Esophagus muscularis mucosa (tissue), 4 donors: Measurements from ENCODE around the gene TMEM72. TPM values are rescaled to one million over a fixed set of nuclear protein-coding genes. Genes with fewer than 3 reads are reported as not detected.

Experiments
- DNase-seq: peaks from one replicate; pipeline ENCODE4 v3.0.0-alpha.2; 2017; ENCODE audit errors: extremely low spot score
- H3K27ac ChIP-seq, 4 donors: fragments of 200-600 bp; sonication (generic); replicated peaks in 1 of 4; 1 replicate in 3 of 4; 2 replicates in 1 of 4; pipeline ENCODE4 v1.5.1; 2016 to 2019; ENCODE audit warnings: mild to moderate bottlenecking in 1 of 4
- H3K27me3 ChIP-seq, 4 donors: fragments of 200-600 bp; sonication (generic); one replicate each; pipeline versions ENCODE4 v1.5.1 to v1.6.0; 2016 to 2019
- H3K36me3 ChIP-seq, 4 donors: fragments of 200-600 bp; sonication (generic); one replicate each; pipeline ENCODE4 v1.5.1; 2016 to 2019
- H3K4me1 ChIP-seq, 4 donors: fragments of 200-600 bp; sonication (generic); one replicate each; pipeline ENCODE4 v1.5.1; 2016 to 2019
- H3K4me3 ChIP-seq, 4 donors: fragments of 200-600 bp; sonication (generic); 1 replicate in 2 of 4; 2 replicates in 2 of 4; pipeline ENCODE4 v1.5.1; 2016 to 2019; ENCODE audit warnings: mild to moderate bottlenecking in 4 of 4, moderate library complexity in 1 of 4
- H3K9me3 ChIP-seq, 4 donors: fragments of 200-600 bp; sonication (generic); 1 replicate in 3 of 4; 2 replicates in 1 of 4; pipeline ENCODE4 v1.5.1; 2016 to 2019
- EP300 ChIP-seq: sonication (generic); formaldehyde crosslinking; IDR thresholded peaks from one replicate; pipeline ENCODE4 v1.6.1; 2017; ENCODE audit warnings: antibody characterized with exemption
- POLR2A ChIP-seq: fragments of 450-650 bp; IDR thresholded peaks from one replicate; pipeline ENCODE4 v1.6.1; 2017; ENCODE audit warnings: antibody characterized with exemption, moderate library complexity, mild to moderate bottlenecking, low read depth
- POLR2AphosphoS5 ChIP-seq, 2 donors: sonication (generic); formaldehyde crosslinking; IDR thresholded peaks; one replicate each; pipeline ENCODE4 v1.6.1; 2017; ENCODE audit warnings: antibody characterized with exemption in 2 of 2
- WGBS: methylation state at CpG from one replicate; pipeline ENCODE4 v1.1.5; 2018; 5-methylcytosine and 5-hydroxymethylcytosine counted together
- intact Hi-C: fragments of 100-400 bp; cut with DNase I; formaldehyde crosslinking; loops from one replicate; pipeline ENCODE4 v1.15.1; 2023
- total RNA-seq, 4 donors: library from RNA; depleted of rRNA; stranded (reverse); fragments of >200 nt; gene quantifications; one replicate each; pipeline versions ENCODE4 v1.1.0 to v1.2.1, GENCODE V29; 2016
- TF ChIP-seq, protein P1 (sequence below), 3 experiments: fragments of 200-600 bp in 2 of 3; fragments of 450-650 bp in 1 of 3; sonication (generic) in 2 of 3; IDR thresholded peaks; one replicate each; pipeline ENCODE4 v1.5.1; 2017 to 2019; ENCODE audit warnings: antibody characterized with exemption in 3 of 3, mild to moderate bottlenecking in 2 of 3, moderate library complexity in 1 of 3

The TMEM72 gene
- total RNA-seq, 4 donors from 2014 or later = not detected

DNA sequence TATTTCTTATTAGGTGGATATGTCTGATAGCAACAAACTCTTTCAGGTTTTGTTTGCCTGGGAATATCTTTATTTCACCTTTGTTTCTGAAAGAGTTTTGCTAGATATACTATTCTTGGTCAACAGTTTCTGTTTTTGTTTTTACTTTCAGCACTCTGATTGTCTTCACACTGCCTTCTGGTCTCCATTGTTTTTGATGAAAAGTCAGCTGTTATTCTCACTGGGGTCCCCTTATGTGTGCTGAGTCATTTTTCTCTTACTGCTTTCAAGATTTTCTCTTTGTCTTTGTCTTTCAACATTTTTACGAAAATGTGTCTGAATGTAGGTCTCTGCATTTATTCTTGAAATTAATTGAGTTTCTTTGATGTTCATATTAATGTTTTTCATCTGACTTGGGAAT lies 33.2 kb downstream of the TMEM72 start:
- no peak for DNase-seq
- 93% methylated on average over 1 of the region's 1 CpG for WGBS
- no peak for TF ChIP-seq POLR2A
- TF ChIP-seq, protein P1, sequence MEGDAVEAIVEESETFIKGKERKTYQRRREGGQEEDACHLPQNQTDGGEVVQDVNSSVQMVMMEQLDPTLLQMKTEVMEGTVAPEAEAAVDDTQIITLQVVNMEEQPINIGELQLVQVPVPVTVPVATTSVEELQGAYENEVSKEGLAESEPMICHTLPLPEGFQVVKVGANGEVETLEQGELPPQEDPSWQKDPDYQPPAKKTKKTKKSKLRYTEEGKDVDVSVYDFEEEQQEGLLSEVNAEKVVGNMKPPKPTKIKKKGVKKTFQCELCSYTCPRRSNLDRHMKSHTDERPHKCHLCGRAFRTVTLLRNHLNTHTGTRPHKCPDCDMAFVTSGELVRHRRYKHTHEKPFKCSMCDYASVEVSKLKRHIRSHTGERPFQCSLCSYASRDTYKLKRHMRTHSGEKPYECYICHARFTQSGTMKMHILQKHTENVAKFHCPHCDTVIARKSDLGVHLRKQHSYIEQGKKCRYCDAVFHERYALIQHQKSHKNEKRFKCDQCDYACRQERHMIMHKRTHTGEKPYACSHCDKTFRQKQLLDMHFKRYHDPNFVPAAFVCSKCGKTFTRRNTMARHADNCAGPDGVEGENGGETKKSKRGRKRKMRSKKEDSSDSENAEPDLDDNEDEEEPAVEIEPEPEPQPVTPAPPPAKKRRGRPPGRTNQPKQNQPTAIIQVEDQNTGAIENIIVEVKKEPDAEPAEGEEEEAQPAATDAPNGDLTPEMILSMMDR (IDR thresholded peaks at IDR 0.05) = no peak
- no peak for TF ChIP-seq EP300
- TF ChIP-seq POLR2AphosphoS5 (IDR thresholded peaks at IDR 0.05) = no peak

DNA sequence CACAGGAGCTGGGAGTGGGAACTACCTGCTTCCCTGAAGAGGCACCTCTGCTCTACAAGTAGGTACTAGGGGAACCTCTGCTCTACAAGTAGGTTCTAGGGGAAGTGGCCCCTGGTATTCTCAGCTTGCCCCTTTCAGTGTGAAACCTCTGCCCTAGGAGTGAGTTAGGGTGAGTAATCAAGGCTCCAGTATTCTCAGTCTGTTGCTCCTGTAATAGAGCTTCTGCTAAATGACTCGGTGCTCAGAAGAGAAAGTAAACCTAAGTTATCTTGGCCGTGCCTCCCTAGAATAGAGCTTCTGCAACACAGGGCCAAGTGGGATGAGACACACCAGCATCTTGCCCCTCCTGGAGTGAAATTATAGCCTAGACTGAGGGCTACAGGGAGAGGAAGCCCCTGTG lies 35.1 kb downstream of the TMEM72 start:
- H3K9me3 ChIP-seq = peaks cover 0 to 5% (median 3%) of the 10 kb centered on the region in 4 donors
- H3K27me3 ChIP-seq = no peaks in the 10 kb centered on the region
- H3K4me1 ChIP-seq = peaks cover 10 to 45% (median 13%) of the 10 kb centered on the region in 4 donors
- WGBS = 49% methylated on average over 2 of the region's 2 CpGs
- H3K4me3 ChIP-seq = no peak overlapping the region
- intact Hi-C loops = no loop called here
- TF ChIP-seq EP300 = no peak
- no peak for TF ChIP-seq POLR2A
- TF ChIP-seq POLR2AphosphoS5 (IDR thresholded peaks at IDR 0.05) = no peak
- TF ChIP-seq, protein P1 (IDR thresholded peaks at IDR 0.05) = no peak
- H3K36me3 ChIP-seq = no peaks in the 10 kb centered on the region
- DNase-seq = no peak
- no peak overlapping the region for H3K27ac ChIP-seq

More for the DNA sequence above, 33.2 kb downstream of the TMEM72 start:
- no peaks in the 10 kb centered on the region for H3K36me3 ChIP-seq
- H3K27ac ChIP-seq = no peak overlapping the region
- H3K4me3 ChIP-seq = no peak overlapping the region
- H3K27me3 ChIP-seq = no peaks in the 10 kb centered on the region
- H3K4me1 ChIP-seq = peaks cover 0 to 32% (median 2%) of the 10 kb centered on the region in 4 donors
- peaks cover 0 to 5% (median 3%) of the 10 kb centered on the region in 4 donors for H3K9me3 ChIP-seq
- intact Hi-C loops = no loop called here

DNA sequence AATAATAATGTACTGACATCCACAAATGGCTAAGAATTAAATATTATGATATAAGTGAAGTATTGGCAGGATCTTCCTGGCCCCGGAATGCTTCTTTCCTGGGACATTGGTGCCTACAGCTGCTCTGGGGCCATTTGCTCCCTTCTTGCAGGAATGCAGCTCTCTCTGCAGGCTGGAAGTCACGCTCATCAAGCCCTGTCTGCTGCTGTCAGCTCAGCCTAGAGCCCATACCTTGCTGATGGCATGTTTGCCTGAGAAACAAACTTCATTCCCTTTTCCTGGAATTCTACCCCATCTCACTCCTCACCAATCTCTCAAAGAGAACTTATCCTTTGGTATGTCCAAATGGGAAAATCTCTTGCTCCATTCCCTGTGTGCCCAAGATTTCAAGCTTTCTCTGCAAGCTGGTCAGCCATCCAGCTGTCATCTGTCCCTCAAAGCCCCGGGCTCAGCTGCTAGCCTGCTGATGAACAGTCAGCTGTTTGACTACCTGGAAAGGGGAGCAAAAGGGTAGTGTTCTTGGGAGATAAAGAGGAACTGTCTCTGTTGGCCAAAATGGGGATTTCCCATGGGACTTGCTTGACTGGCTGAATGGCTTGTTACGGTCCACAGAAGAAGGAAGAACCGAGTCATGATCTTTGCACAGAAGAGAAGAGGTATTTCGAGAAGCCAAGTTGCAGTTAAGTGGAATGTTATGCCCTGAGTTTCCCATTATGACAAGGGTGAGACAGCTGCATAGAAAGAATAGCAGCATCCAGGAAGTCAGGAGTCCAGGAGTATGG lies 36.4 kb downstream of the TMEM72 start:
- no peak for DNase-seq
- H3K36me3 ChIP-seq = no peaks in the 10 kb centered on the region
- TF ChIP-seq EP300 (no peak), POLR2AphosphoS5 (IDR thresholded peaks at IDR 0.05) (no peak)
- TF ChIP-seq, protein P1 (IDR thresholded peaks at IDR 0.05) = no peak
- H3K27me3 ChIP-seq = no peaks in the 10 kb centered on the region
- peaks cover 10 to 52% (median 14%) of the 10 kb centered on the region in 4 donors for H3K4me1 ChIP-seq
- intact Hi-C loops = no loop called here
- H3K9me3 ChIP-seq = peaks cover 0 to 5% (median 3%) of the 10 kb centered on the region in 4 donors
- H3K4me3 ChIP-seq = no peak overlapping the region
- H3K27ac ChIP-seq = no peak overlapping the region
- 73% methylated on average over 6 of the region's 6 CpGs for WGBS

DNA sequence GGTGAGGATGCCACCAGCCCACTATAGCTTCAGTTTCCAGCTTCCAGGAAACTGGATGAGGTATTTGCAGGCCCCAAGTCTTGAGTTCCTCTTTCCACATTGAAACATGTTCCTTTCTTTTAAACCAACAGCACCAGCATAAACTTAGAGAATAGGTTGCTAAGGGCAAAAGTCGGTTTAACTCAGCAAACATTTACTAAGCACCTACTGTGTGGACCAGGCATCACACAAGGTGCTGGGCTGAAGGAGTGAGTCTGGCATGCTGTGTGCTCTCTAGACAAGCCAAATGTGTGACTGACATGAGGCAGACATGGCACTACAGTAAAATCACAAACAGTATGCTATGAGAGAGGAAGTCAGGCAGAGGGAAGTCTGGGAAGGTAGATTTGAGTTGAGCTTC lies 37.5 kb downstream of the TMEM72 start:
- Histone ChIP-seq H3K9me3 (peaks cover 0 to 5% (median 3%) of the 10 kb centered on the region in 4 donors), H3K4me3 (no peak overlapping the region), H3K36me3 (peaks cover 0 to 6% (median 0%) of the 10 kb centered on the region in 4 donors), H3K4me1 (peaks cover 10 to 60% (median 20%) of the 10 kb centered on the region in 4 donors), H3K27me3 (no peaks in the 10 kb centered on the region), H3K27ac (no peak overlapping the region)
- TF ChIP-seq, protein P1 (IDR thresholded peaks at IDR 0.05) = no peak
- TF ChIP-seq POLR2AphosphoS5 (IDR thresholded peaks at IDR 0.05) (no peak), POLR2A (no peak), EP300 (no peak)
- intact Hi-C loops = no loop called here
- DNase-seq = no peak
- 78% methylated on average over 1 of the region's 1 CpG for WGBS
